SH-SY5Y (cell line): Measurements from ENCODE around the gene INPP4B.

ENCODE experiments used
- GATA2 ChIP-seq: IDR thresholded peaks from 2 replicates; pipeline ENCODE4 v1.6.1; 2011; ENCODE audit warnings: mild to moderate bottlenecking, low read depth, low read length
- GATA3 ChIP-seq: IDR thresholded peaks from 2 replicates; pipeline ENCODE4 v1.6.1; 2011; ENCODE audit warnings: low read depth, mild to moderate bottlenecking, low read length, moderate library complexity

Gene INPP4B

GRCh38 chr4:142231787-142232186 is 614.3 kb downstream of the INPP4B start:
- TF ChIP-seq GATA3 (no peak), GATA2 (no peak)

GRCh38 chr4:142230991-142231390 is 615.1 kb downstream of the INPP4B start:
- no peak for TF ChIP-seq GATA3
- no peak for TF ChIP-seq GATA2

GRCh38 chr4:142226014-142226413 is 620.1 kb downstream of the INPP4B start:
- TF ChIP-seq GATA2 (no peak), GATA3 (no peak)

DNA sequence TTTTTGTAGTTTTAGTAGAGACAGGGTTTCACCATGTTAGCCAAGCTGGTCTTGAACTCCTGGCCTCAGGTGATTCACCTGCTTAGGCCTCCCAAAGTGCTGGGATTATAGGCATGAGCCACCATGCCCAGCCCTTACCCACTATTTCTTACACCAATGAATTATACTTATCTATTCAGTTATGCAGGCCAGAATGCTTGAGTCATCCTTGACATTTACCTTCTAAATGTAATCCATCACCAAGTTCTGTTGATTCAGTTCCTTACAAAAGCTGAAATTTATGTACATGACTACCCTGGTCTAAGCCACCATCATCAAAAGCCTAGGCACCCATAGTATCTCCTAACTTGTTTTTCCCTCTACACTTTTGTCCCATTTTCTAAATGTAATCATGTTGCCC is 624.0 kb downstream of the INPP4B start:
- no peak for TF ChIP-seq GATA2
- no peak for TF ChIP-seq GATA3

GRCh38 chr4:142218726-142219125 is 627.4 kb downstream of the INPP4B start:
- no peak for TF ChIP-seq GATA3

DNA sequence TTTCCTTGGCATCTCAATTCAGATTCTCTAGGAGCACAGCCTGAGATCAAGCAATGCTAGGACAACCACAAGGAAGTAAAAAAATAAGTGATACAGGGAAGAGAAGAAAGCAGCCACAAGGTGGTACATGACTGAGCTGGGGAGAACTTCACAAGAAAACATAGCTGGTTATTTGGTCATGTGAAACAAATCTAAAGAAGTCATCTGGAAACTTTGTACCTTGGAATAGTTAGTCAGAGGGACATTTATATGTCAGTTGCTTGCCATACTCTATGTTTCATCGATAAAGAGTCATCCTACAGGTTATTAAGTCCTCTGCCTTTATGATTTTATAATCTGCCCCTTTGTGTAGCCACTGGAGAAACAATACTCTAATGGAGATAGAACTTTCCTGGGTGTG is 634.7 kb downstream of the INPP4B start:
- TF ChIP-seq GATA3 (no peak), GATA2 (no peak)

DNA sequence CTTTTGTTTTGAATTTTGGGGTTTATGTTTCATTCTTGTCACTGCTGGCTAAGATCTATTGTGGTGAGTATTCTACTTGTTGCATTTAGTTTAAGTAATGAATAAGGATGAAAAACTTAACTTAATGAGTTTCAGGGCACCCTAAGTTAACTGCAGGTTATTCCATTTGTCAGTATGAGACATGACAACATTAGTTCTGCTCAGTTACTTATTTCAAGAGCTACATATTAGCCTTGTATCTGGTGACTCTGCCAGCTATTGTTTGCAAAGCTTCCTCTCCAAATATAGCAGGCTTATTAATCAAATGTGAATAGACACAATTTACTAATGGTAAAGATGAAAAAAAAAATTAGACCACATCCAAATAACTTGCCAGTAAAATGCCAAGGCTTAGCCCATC is 642.6 kb downstream of the INPP4B start:
- TF ChIP-seq GATA2: no peak
- no peak for TF ChIP-seq GATA3

- no peak for TF ChIP-seq GATA3
- no peak for TF ChIP-seq GATA2
Measured at GRCh38 chr4:142202404-142203332, 643.4 kb downstream of the INPP4B start.

- TF ChIP-seq GATA3 (no peak), GATA2 (no peak)
Measured at GRCh38 chr4:142201041-142201440, 645.1 kb downstream of the INPP4B start.

DNA sequence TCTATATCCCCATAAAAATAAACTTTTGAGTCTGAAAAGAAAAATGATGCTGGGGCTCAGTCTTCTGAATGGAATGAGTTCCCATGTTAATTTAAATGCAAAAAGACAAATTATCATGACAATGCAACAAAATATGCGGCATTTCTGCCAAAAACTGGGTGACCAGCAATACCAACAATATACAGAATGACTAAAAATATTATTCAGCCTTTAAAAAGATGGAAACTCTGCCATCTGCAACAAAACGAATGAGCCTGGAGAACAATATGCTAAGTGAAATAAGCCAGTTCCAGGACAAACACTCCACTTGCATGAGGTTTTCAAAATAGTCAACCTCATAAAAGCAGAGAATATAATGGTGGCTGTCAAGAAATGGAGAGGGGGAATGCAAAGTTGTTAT is 651.2 kb downstream of the INPP4B start:
- TF ChIP-seq GATA2 (no peak), GATA3 (no peak)

DNA sequence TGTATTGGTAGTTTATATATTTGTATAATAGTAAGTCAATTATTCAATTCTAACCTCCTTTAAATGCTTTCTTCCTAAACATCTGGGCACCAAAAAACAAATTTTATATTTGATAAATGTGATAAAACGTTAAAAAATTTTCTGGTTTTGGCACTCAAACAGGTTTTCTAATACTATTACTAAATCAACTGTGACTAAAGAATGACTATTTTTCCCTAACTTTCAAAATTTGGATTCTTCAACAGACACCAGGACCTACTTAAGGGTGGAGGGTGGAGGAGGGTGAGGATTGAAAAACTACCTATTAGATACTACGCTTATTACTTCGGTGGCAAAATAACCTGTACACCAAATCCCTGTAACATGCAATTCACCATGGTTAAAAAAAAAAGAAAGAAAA is 654.2 kb downstream of the INPP4B start:
- TF ChIP-seq GATA3 (no peak), GATA2 (no peak)

- TF ChIP-seq GATA2: no peak
Measured at GRCh38 chr4:142181021-142181420, 665.1 kb downstream of the INPP4B start.

GRCh38 chr4:142169216-142169615 is 676.9 kb downstream of the INPP4B start:
- TF ChIP-seq GATA2: no peak
- TF ChIP-seq GATA3: no peak

- TF ChIP-seq GATA2: no peak
- TF ChIP-seq GATA3: no peak
Measured at GRCh38 chr4:142168181-142168580, 677.9 kb downstream of the INPP4B start.

- TF ChIP-seq GATA2: no peak
- no peak for TF ChIP-seq GATA3
Measured at GRCh38 chr4:142164767-142165500, 681.2 kb downstream of the INPP4B start.
